ENCODE results near the gene TPRG1L.

DNA sequence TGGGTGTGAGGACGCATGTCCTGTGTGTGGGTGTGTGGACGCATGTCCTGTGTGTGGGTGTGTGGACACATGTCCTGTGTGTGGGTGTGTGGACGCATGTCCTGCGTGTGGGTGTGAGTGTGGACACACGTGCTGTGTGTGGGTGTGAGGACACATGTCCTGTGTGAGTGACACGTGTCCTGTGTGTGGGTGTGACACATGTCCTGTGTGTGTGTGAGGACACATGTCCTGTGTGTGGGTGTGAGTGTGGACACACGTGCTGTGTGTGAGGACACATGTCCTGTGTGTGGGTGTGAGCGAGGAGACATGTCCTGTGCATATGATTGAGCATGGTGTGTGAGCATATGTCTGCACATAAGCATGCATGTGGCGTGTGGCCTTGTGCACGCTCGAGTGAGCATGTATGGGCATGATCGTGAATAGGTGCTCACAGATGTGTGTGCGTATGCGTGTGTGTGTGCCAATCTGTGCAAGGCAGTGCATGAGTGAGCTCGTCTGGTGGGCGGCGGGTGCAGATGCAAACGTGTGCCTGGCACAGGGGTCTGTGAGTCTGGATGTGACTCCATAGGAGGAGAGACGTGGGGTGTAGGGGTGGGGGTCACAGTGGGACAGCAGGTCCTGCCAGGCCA, 38.8 kb upstream of the TPRG1L start:
- TF ChIP-seq EZH2 (IDR thresholded peaks at IDR 0.05; ENCODE audit: borderline replicate concordance, low read depth, low read length, severe bottlenecking) = no peak
- TF ChIP-seq, protein P1, sequence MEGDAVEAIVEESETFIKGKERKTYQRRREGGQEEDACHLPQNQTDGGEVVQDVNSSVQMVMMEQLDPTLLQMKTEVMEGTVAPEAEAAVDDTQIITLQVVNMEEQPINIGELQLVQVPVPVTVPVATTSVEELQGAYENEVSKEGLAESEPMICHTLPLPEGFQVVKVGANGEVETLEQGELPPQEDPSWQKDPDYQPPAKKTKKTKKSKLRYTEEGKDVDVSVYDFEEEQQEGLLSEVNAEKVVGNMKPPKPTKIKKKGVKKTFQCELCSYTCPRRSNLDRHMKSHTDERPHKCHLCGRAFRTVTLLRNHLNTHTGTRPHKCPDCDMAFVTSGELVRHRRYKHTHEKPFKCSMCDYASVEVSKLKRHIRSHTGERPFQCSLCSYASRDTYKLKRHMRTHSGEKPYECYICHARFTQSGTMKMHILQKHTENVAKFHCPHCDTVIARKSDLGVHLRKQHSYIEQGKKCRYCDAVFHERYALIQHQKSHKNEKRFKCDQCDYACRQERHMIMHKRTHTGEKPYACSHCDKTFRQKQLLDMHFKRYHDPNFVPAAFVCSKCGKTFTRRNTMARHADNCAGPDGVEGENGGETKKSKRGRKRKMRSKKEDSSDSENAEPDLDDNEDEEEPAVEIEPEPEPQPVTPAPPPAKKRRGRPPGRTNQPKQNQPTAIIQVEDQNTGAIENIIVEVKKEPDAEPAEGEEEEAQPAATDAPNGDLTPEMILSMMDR (IDR thresholded peaks at IDR 0.05; ENCODE audit: borderline replicate concordance, extremely low read depth, low read length, poor library complexity, severe bottlenecking) = no peak

All from DND-41 (cell line).